ENCODE results near the gene DYNC2H1.

DNA sequence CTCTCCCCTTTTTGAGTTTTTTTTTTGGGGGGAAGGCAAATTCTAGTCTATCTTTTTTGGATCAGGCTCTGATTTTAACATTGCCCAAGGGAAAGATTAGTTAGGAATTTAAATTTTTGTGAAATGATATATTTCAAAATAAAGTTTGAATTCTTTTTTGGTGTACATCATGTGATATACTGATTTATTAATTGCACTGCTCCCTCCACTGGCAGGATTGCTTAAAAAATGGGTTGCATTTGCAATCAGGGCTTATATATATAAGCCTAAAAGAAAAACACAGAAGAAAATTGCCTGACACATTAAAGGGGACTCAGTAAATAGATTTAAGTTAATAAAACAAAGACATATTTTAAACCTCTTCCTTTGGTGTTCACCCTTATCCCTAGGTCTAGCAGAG, 1.2 kb downstream of the DYNC2H1 start:
- TF ChIP-seq CTCF (IDR thresholded peaks at IDR 0.05) (no peak), POLR2AphosphoS5 (IDR thresholded peaks at IDR 0.05) (no peak)

Data from sigmoid colon (tissue), 4 donors.